SH-SY5Y (cell line): ENCODE results near the gene TLCD1.

ENCODE experiments used
- GATA2 ChIP-seq: IDR thresholded peaks from 2 replicates; pipeline ENCODE4 v1.6.1; 2011; ENCODE audit warnings: mild to moderate bottlenecking, low read depth, low read length
- GATA3 ChIP-seq: IDR thresholded peaks from 2 replicates; pipeline ENCODE4 v1.6.1; 2011; ENCODE audit warnings: low read depth, mild to moderate bottlenecking, low read length, moderate library complexity

GRCh38 chr17:28748852-28749515 lies 23.0 kb upstream of the TLCD1 start:
- TF ChIP-seq GATA2 (no peak), GATA3 (no peak)
